ENCODE measurements around the gene RTN4.

RTN4 gene, protein sequence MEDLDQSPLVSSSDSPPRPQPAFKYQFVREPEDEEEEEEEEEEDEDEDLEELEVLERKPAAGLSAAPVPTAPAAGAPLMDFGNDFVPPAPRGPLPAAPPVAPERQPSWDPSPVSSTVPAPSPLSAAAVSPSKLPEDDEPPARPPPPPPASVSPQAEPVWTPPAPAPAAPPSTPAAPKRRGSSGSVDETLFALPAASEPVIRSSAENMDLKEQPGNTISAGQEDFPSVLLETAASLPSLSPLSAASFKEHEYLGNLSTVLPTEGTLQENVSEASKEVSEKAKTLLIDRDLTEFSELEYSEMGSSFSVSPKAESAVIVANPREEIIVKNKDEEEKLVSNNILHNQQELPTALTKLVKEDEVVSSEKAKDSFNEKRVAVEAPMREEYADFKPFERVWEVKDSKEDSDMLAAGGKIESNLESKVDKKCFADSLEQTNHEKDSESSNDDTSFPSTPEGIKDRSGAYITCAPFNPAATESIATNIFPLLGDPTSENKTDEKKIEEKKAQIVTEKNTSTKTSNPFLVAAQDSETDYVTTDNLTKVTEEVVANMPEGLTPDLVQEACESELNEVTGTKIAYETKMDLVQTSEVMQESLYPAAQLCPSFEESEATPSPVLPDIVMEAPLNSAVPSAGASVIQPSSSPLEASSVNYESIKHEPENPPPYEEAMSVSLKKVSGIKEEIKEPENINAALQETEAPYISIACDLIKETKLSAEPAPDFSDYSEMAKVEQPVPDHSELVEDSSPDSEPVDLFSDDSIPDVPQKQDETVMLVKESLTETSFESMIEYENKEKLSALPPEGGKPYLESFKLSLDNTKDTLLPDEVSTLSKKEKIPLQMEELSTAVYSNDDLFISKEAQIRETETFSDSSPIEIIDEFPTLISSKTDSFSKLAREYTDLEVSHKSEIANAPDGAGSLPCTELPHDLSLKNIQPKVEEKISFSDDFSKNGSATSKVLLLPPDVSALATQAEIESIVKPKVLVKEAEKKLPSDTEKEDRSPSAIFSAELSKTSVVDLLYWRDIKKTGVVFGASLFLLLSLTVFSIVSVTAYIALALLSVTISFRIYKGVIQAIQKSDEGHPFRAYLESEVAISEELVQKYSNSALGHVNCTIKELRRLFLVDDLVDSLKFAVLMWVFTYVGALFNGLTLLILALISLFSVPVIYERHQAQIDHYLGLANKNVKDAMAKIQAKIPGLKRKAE

DNA sequence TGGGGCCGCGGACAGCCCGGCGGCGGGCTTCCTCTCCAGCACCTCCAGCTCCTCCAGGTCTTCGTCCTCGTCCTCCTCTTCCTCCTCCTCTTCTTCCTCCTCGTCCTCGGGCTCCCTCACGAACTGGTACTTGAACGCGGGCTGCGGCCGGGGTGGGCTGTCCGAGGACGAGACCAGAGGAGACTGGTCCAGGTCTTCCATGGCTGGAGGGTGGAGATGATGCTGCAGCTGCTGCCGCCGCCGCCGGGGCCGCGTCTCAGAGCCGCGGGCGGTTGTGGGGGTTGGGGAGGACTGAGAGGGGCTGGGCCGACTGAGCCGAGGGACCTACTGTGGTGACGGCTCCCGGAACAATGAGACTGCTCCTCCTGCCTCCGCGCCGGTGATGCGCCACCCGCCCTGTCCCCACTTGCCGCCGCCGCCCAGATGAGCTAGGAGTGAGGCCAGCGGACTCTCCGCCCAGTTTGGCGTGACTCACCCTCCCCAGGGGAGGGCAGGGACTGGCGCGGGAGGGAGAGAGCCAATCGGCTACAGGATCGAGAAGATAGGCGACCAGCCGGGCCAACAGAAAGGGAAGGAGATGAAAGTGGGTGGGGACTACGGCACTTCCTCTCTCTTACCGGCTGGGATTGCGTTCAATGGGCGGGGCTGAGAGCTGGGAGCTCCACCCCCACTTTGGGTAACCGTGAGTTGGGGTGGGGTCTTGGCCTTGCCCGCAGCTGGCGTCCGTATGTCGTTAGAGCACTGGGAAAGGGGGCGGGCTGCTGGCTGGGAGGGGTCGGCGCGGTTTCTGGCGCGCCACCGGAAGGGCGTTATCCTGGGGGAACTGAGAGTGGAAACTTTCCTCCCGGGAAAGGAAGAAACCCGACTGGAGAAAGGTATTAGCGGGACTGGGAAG is at the start of gene RTN4:
Gene RTN4 (minus strand): TSS at position 352 of the 895 bp plus-strand sequence. CDS start 151 bp downstream, at position 201.
- peak; percentile 96 for DNase-seq (ENCODE audit: low spot score)
- in situ Hi-C loops (cut with MboI; ENCODE audit: low sequenced_read_pairs, unreplicated experiment) = no loop called here
- TF ChIP-seq, protein P1, sequence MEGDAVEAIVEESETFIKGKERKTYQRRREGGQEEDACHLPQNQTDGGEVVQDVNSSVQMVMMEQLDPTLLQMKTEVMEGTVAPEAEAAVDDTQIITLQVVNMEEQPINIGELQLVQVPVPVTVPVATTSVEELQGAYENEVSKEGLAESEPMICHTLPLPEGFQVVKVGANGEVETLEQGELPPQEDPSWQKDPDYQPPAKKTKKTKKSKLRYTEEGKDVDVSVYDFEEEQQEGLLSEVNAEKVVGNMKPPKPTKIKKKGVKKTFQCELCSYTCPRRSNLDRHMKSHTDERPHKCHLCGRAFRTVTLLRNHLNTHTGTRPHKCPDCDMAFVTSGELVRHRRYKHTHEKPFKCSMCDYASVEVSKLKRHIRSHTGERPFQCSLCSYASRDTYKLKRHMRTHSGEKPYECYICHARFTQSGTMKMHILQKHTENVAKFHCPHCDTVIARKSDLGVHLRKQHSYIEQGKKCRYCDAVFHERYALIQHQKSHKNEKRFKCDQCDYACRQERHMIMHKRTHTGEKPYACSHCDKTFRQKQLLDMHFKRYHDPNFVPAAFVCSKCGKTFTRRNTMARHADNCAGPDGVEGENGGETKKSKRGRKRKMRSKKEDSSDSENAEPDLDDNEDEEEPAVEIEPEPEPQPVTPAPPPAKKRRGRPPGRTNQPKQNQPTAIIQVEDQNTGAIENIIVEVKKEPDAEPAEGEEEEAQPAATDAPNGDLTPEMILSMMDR (IDR thresholded peaks at IDR 0.05; ENCODE audit: borderline replicate concordance, control extremely low read depth, extremely low read depth, insufficient read depth, missing control alignments) = peak; percentile 6

DNA sequence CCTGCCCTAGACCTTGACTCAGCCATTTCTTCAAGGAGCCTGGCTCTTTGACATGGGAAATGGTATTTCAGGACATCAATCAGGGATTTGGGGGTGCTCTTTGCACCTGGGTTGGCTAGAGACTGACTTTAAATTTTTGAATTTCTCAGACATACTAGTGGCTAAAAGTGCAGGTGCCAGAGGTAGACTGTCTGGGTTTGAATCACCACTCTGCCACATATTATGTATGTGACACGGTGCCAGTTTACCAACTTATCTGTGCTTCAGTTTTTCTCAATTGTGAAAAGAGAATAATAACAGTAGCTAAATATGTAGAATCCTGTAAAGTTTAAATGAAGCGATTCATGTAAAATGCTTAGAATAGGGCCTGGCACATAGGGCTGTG is 49.2 kb upstream of the RTN4 start:
- in situ Hi-C loops (cut with MboI; ENCODE audit: low sequenced_read_pairs, unreplicated experiment) = no loop called here
- TF ChIP-seq, protein P1 (IDR thresholded peaks at IDR 0.05; ENCODE audit: borderline replicate concordance, control extremely low read depth, extremely low read depth, insufficient read depth, missing control alignments) = no peak

DNA sequence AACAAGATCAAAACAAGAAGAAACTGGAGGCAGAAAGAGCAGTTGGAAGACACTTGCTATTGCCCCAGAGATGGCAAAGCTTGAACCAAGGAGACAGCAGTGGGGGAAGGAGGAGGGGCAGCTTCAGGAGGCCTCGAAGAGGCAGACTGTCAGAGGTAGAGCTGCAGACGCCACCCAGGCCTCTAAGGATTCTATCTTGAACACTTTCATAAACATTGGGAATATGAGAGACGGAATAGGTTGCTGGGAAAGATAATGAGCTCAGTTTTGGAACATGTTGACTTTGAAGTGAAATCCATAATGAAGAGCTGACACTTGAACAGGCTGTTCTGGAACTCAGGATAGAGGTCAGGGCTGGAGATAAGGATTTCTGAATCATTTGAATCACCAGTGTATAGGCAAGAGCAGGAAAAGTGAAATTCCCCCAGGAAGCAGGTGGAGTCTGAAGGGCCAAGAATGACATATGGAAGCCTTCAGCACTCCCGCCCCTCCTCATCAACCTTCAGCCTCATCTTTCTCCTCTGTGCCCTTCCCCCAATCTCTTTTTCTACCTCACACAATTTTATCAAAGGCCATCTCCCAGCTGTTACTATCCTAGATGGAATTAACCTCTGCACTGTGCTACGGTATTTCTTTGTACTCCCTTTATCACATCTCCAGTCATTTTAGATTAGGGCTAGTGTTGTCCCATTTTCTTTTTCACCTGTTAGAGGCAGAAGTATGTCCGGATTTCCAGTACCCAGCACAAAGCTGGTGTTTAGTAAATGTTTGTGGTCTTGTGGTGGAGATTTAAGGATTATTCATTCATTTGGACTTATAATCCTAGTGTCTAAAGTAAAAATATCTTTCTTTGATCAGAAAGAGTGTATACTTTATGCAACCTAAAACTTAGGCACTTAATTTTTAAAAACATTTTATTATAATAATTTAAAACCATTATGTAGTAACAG is 47.5 kb upstream of the RTN4 start:
- in situ Hi-C loops (cut with MboI; ENCODE audit: low sequenced_read_pairs, unreplicated experiment) = no loop called here
- no peak for DNase-seq (ENCODE audit: low spot score)
- TF ChIP-seq, protein P1 (IDR thresholded peaks at IDR 0.05; ENCODE audit: borderline replicate concordance, control extremely low read depth, extremely low read depth, insufficient read depth, missing control alignments) = no peak

More for the DNA sequence above, 49.2 kb upstream of the RTN4 start:
- no peak for DNase-seq (ENCODE audit: low spot score)

DNA sequence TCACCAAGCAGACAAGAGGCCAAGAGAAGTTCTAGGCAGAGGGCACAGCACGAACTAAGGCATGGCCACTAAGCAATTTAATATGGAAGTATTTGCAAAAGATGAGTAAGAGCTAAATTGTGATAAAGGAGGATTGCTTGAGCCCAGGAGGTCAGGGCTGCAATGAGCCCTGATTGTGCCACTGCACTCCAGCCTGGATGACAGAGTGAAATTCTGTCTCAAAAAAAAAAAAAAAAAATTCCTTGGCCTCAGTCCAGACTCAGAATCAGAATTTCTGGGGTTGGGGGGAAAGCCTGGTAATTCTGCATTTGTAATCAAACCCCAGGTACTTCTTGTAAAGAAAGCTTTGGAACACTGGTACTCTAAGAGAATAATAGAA is 46.8 kb upstream of the RTN4 start:
- in situ Hi-C loops (cut with MboI; ENCODE audit: low sequenced_read_pairs, unreplicated experiment) = no loop called here
- DNase-seq (ENCODE audit: low spot score) = no peak
- TF ChIP-seq, protein P1 (IDR thresholded peaks at IDR 0.05; ENCODE audit: borderline replicate concordance, control extremely low read depth, extremely low read depth, insufficient read depth, missing control alignments) = no peak

DNA sequence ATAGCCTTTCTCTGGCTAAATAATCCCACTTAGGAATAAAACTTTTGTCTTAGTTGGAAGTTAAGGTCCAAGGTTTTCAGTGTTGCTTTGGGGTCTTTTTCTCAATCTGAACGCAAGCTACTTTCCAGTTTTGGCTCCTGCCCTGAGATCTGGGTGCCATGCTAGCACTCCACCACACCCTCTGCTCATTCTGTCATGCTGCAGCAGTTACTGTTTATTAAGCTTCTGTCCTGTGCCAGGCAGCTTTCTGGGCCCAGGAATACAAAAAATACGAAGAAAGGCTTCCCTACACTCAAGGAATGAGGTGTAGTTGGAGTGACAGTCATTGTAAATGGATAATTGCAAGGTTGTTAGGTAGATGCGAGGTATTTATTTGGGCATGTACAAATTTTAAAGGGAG is 46.3 kb upstream of the RTN4 start:
- TF ChIP-seq, protein P1 (IDR thresholded peaks at IDR 0.05; ENCODE audit: borderline replicate concordance, control extremely low read depth, extremely low read depth, insufficient read depth, missing control alignments) = no peak
- in situ Hi-C loops (cut with MboI; ENCODE audit: low sequenced_read_pairs, unreplicated experiment) = no loop called here
- DNase-seq (ENCODE audit: low spot score) = no peak

All from GM13976 (cell line).